Stimulated activated naive B cell treated with anti-CD40 and anti-IgM and Interleukin-4, amounts not matched to agents 10 μg/mL and 1 μg/mL and 100 μg/mL, for 72 hours (primary cell): Measurements from ENCODE around the gene SCAPER.

Experiments used
- ATAC-seq, 2 donors: fragments of 150-1000 bp; cut with Tn5 transposase; replicated peaks; 2 replicates each; pipeline ENCODE4 v1.10.0; 2021; ENCODE audit warnings: moderate library complexity in 1 of 2
- DNase-seq: peaks from one replicate; pipeline ENCODE4 v3.0.0; 2021
- H3K27ac Mint-ChIP-seq: one replicate; pipeline ENCODE4 v1.8.0; 2022; ENCODE audit warnings: mild to moderate bottlenecking, mixed read lengths
- H3K27me3 Mint-ChIP-seq, 2 donors: one replicate each; pipeline ENCODE4 v1.8.0; 2022; ENCODE audit warnings: mixed read lengths in 2 of 2
- H3K36me3 Mint-ChIP-seq, 2 donors: one replicate each; pipeline ENCODE4 v1.8.0; 2022; ENCODE audit warnings: mixed read lengths in 2 of 2, mild to moderate bottlenecking in 1 of 2
- H3K4me1 Mint-ChIP-seq, 2 donors: one replicate each; pipeline ENCODE4 v1.8.0; 2022; ENCODE audit warnings: mixed read lengths in 2 of 2, mild to moderate bottlenecking in 1 of 2
- H3K4me3 Mint-ChIP-seq, 2 donors: one replicate each; pipeline ENCODE4 v1.8.0; 2022; ENCODE audit warnings: mild to moderate bottlenecking in 2 of 2, mixed read lengths in 2 of 2, moderate library complexity in 1 of 2
- H3K9me3 Mint-ChIP-seq, 2 donors: one replicate each; pipeline ENCODE4 v1.8.0; 2022; ENCODE audit warnings: mixed read lengths in 2 of 2, mild to moderate bottlenecking in 1 of 2

The SCAPER gene

GRCh38 chr15:76426941-76427340 lies 478.2 kb downstream of the SCAPER start:
- H3K27ac Mint-ChIP-seq = no peak overlapping the region
- no peak overlapping the region for H3K4me3 Mint-ChIP-seq
- DNase-seq = no peak
- H3K36me3 Mint-ChIP-seq = peaks cover 35 to 64% of the 10 kb centered on the region in 2 donors
- ATAC-seq = no peak
- H3K27me3 Mint-ChIP-seq = no peaks in the 10 kb centered on the region
- H3K9me3 Mint-ChIP-seq = peaks cover 14 to 17% of the 10 kb centered on the region in 2 donors
- H3K4me1 Mint-ChIP-seq = no peaks in the 10 kb centered on the region

- ATAC-seq (no peak), DNase-seq (no peak)
- Mint-ChIP-seq H3K9me3 (peaks cover 0 to 4% of the 10 kb centered on the region in 2 donors), H3K36me3 (peaks cover 4 to 12% of the 10 kb centered on the region in 2 donors), H3K4me3 (no peak overlapping the region), H3K27me3 (no peaks in the 10 kb centered on the region), H3K4me1 (no peaks in the 10 kb centered on the region), H3K27ac (no peak overlapping the region)
Observed at GRCh38 chr15:76418352-76419140, 486.6 kb downstream of the SCAPER start.

DNA sequence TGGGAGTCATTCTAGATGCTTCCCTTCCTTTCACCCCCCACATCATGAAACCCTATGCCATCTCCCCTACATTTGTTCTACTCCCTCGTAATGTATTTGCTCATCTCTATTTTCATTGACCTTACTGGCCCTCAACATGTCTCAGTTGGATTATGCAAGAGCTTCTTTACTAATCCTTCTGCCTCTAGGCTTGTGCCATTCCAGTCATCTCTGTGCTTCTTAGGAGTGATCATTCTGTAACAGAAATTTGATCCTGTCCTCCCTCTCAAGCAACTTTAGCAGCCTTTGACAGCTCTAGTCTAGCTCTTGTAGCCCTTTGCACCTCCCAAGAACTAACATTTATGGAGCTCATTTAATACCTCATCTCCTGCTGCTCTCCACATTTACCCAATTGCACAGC lies 503.9 kb downstream of the SCAPER start:
- no peak for ATAC-seq

GRCh38 chr15:76398317-76399104 lies 506.6 kb downstream of the SCAPER start:
- no peak for DNase-seq
- no peak overlapping the region for H3K27ac Mint-ChIP-seq

More for the DNA sequence above, 503.9 kb downstream of the SCAPER start:
- Mint-ChIP-seq H3K4me1 (no peaks in the 10 kb centered on the region), H3K9me3 (no peaks in the 10 kb centered on the region), H3K36me3 (peaks cover 22 to 24% of the 10 kb centered on the region in 2 donors), H3K4me3 (no peak overlapping the region), H3K27ac (no peak overlapping the region), H3K27me3 (no peaks in the 10 kb centered on the region)
- no peak for DNase-seq

GRCh38 chr15:76393614-76394013 lies 511.5 kb downstream of the SCAPER start:
- no peak for ATAC-seq
- no peak overlapping the region for H3K4me3 Mint-ChIP-seq

More at GRCh38 chr15:76398317-76399104, 506.6 kb downstream of the SCAPER start:
- Mint-ChIP-seq H3K27me3 (no peaks in the 10 kb centered on the region), H3K36me3 (peaks cover 15 to 20% of the 10 kb centered on the region in 2 donors), H3K4me1 (no peaks in the 10 kb centered on the region), H3K9me3 (no peaks in the 10 kb centered on the region), H3K4me3 (no peak overlapping the region)
- ATAC-seq = no peak

GRCh38 chr15:76391847-76392246 lies 513.3 kb downstream of the SCAPER start:
- H3K27me3 Mint-ChIP-seq = no peaks in the 10 kb centered on the region
- peaks cover 10 to 15% of the 10 kb centered on the region in 2 donors for H3K36me3 Mint-ChIP-seq
- H3K9me3 Mint-ChIP-seq = peaks cover 0 to 1% of the 10 kb centered on the region in 2 donors
- H3K27ac Mint-ChIP-seq = no peak overlapping the region
- DNase-seq (no peak), ATAC-seq (no peak)
- no peak overlapping the region for H3K4me3 Mint-ChIP-seq
- H3K4me1 Mint-ChIP-seq = no peaks in the 10 kb centered on the region

More at GRCh38 chr15:76393614-76394013, 511.5 kb downstream of the SCAPER start:
- peaks cover 11 to 14% of the 10 kb centered on the region in 2 donors for H3K36me3 Mint-ChIP-seq
- H3K9me3 Mint-ChIP-seq = peaks cover 0 to 1% of the 10 kb centered on the region in 2 donors
- H3K27ac Mint-ChIP-seq = no peak overlapping the region
- DNase-seq = no peak
- H3K27me3 Mint-ChIP-seq = no peaks in the 10 kb centered on the region
- H3K4me1 Mint-ChIP-seq = no peaks in the 10 kb centered on the region

GRCh38 chr15:76391309-76391708 lies 513.8 kb downstream of the SCAPER start:
- Mint-ChIP-seq H3K4me1 (no peaks in the 10 kb centered on the region), H3K27ac (no peak overlapping the region), H3K4me3 (no peak overlapping the region), H3K36me3 (peaks cover 10 to 21% of the 10 kb centered on the region in 2 donors), H3K9me3 (peaks cover 0 to 1% of the 10 kb centered on the region in 2 donors), H3K27me3 (no peaks in the 10 kb centered on the region)
- DNase-seq = no peak
- no peak for ATAC-seq

- Mint-ChIP-seq H3K9me3 (peaks cover 0 to 1% of the 10 kb centered on the region in 2 donors), H3K27ac (no peak overlapping the region), H3K27me3 (no peaks in the 10 kb centered on the region), H3K4me3 (no peak overlapping the region), H3K36me3 (peaks cover 10 to 22% of the 10 kb centered on the region in 2 donors), H3K4me1 (no peaks in the 10 kb centered on the region)
- DNase-seq = no peak
- ATAC-seq = no peak
Observed at GRCh38 chr15:76390571-76390970, 514.6 kb downstream of the SCAPER start.

DNA sequence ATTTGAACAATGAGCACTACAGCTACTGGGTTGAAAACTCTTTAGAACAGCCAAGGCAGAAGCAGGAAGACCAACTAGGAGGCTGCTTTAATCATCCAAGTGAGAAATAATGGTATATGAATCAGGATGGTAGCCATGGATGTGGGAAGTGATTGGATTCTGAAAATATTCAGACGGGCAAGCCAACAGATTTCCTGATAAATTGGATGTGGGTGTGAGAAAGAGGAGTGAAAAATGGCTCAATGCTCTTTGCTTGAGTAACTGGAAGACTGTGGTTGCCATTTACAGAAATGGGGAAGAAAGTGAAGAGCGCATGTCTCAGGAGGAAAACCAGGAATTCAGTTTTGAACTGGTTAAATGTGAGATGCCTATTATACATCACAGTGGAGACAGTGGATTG lies 518.2 kb downstream of the SCAPER start:
- DNase-seq (no peak), ATAC-seq (no peak)
- Mint-ChIP-seq H3K36me3 (peaks cover 10 to 15% of the 10 kb centered on the region in 2 donors), H3K4me3 (no peak overlapping the region), H3K9me3 (peaks cover 0 to 1% of the 10 kb centered on the region in 2 donors), H3K27me3 (no peaks in the 10 kb centered on the region), H3K27ac (no peak overlapping the region), H3K4me1 (no peaks in the 10 kb centered on the region)

DNA sequence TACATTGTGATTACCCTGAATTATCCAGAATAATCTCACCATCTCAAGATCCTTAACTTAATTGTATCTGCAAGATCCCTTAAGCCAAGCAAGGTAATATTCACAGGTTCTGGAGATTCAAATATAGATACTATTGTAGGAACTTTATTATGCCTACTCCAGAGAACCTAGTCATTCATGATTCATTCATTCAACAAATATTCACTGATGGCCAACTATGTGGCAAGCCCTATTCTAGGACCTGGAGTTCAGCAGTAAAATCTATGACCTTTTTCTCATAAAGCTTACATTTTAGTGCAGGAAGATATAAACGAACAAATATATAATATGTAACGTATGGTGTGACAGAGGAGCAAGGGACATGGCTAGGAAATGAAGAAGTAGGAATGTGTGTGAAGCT lies 519.0 kb downstream of the SCAPER start:
- peaks cover 0 to 1% of the 10 kb centered on the region in 2 donors for H3K9me3 Mint-ChIP-seq
- H3K27me3 Mint-ChIP-seq = no peaks in the 10 kb centered on the region
- H3K27ac Mint-ChIP-seq = no peak overlapping the region
- no peaks in the 10 kb centered on the region for H3K4me1 Mint-ChIP-seq
- no peak overlapping the region for H3K4me3 Mint-ChIP-seq
- ATAC-seq = no peak
- H3K36me3 Mint-ChIP-seq = peaks cover 10 to 18% of the 10 kb centered on the region in 2 donors
- no peak for DNase-seq

- ATAC-seq = no peak
- no peaks in the 10 kb centered on the region for H3K27me3 Mint-ChIP-seq
- no peaks in the 10 kb centered on the region for H3K4me1 Mint-ChIP-seq
- no peak overlapping the region for H3K27ac Mint-ChIP-seq
- peaks cover 0 to 1% of the 10 kb centered on the region in 2 donors for H3K9me3 Mint-ChIP-seq
- H3K4me3 Mint-ChIP-seq = no peak overlapping the region
- no peak for DNase-seq
- peaks cover 14 to 28% of the 10 kb centered on the region in 2 donors for H3K36me3 Mint-ChIP-seq
Observed at GRCh38 chr15:76384409-76384808, 520.7 kb downstream of the SCAPER start.

GRCh38 chr15:76382987-76383728 lies 522.0 kb downstream of the SCAPER start:
- H3K4me1 Mint-ChIP-seq = no peaks in the 10 kb centered on the region
- peaks cover 14 to 31% of the 10 kb centered on the region in 2 donors for H3K36me3 Mint-ChIP-seq
- no peak overlapping the region for H3K4me3 Mint-ChIP-seq
- ATAC-seq (no peak), DNase-seq (no peak)
- H3K27ac Mint-ChIP-seq = no peak overlapping the region
- no peaks in the 10 kb centered on the region for H3K9me3 Mint-ChIP-seq
- H3K27me3 Mint-ChIP-seq = no peaks in the 10 kb centered on the region

DNA sequence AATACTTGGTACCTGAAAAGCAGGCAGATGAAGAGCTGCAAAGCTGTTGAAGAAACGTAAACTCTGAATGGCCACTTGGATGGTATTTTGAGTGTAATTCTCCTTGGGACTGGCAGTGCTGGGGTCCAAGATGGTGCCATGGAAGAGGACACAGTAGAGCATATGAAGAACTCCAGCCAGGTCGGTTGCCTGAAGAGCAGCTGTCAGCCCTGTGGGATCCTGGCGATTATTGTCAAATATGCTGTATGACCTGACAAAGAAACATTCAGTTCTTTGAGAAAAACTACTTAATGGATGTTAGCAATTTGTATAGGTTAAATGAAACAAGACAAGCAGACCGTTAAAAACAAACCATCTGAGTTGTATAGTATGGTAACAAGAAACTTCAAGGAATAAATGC lies 523.8 kb downstream of the SCAPER start:
- Mint-ChIP-seq H3K36me3 (peaks cover 12 to 28% of the 10 kb centered on the region in 2 donors), H3K9me3 (no peaks in the 10 kb centered on the region), H3K27ac (no peak overlapping the region), H3K27me3 (no peaks in the 10 kb centered on the region), H3K4me1 (no peaks in the 10 kb centered on the region), H3K4me3 (no peak overlapping the region)
- DNase-seq (no peak), ATAC-seq (no peak)

DNA sequence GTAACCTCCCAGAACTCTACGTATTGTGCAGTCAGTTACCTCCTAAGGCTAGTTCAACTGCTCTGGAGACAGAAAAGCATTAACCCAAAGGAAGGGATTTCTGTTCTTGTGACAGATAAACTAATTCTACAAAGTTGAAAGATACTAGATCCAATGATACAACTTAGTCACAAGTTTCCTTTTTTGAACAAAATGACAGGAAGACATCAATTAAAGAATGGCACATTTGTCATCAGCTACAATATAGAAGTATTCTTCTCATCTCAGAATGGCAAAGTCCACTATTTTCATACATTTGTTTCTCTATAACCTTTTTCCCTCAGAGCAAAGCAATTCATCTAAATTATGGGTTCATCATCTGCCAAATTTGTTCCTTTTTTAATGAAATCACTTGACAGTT lies 524.9 kb downstream of the SCAPER start:
- Mint-ChIP-seq H3K4me3 (no peak overlapping the region), H3K9me3 (no peaks in the 10 kb centered on the region), H3K27me3 (no peaks in the 10 kb centered on the region), H3K27ac (no peak overlapping the region), H3K36me3 (peaks cover 12 to 25% of the 10 kb centered on the region in 2 donors), H3K4me1 (no peaks in the 10 kb centered on the region)
- DNase-seq (no peak), ATAC-seq (no peak)
